K562 (cell line): ENCODE results near the gene BRME1. TPM values are rescaled to one million over a fixed set of nuclear protein-coding genes. Genes with fewer than 3 reads are reported as not detected.

Experiments used
- DDX20 ChIP-seq: fragments of 450-650 bp; IDR thresholded peaks from 2 replicates; pipeline ENCODE4 v1.6.1; 2016; ENCODE audit warnings: missing genetic modification characterization, low read depth, mild to moderate bottlenecking, missing compliant biosample characterization, moderate library complexity
- KLF16 ChIP-seq: IDR thresholded peaks from 2 replicates; pipeline ENCODE4 v1.6.1; 2016; ENCODE audit warnings: antibody characterized with exemption
- SIX5 ChIP-seq, 2 experiments: IDR thresholded peaks; 2 replicates each; pipeline ENCODE4 v1.6.1; 2011; ENCODE audit warnings: low read length in 2 of 2, borderline replicate concordance in 1 of 2, low read depth in 1 of 2, mild to moderate bottlenecking in 1 of 2, moderate library complexity in 1 of 2; ENCODE audit not compliant: insufficient read depth in 1 of 2
- SRF ChIP-seq, 2 experiments: fragments of 250-450, 450-650 bp in 1 of 2; sonication (Bioruptor Pico) in 1 of 2; sonication (generic) in 1 of 2; formaldehyde crosslinking; IDR thresholded peaks; 2 replicates each; pipeline versions ENCODE4 v1.5.0 to v1.5.1; 2020 to 2022; ENCODE audit warnings: mild to moderate bottlenecking in 1 of 2, missing genetic modification reagents in 1 of 2
- ZNF445 ChIP-seq: fragments of 250-450 bp; sonication (Bioruptor Pico); IDR thresholded peaks from 2 replicates; pipeline ENCODE4 v1.4.0; 2020; ENCODE audit warnings: low read depth, mild to moderate bottlenecking, moderate library complexity
- polyA plus RNA-seq, 8 experiments: library from polyadenylated mRNA; depleted of rRNA in 4 of 8; stranded (reverse) in 5 of 8; unstranded in 3 of 8; fragments of >200 nt; fragmentation: Nextera tagmentation in 2 of 8; fragmentation: Illumina TruSeq in 1 of 8; extraction: Ambion mirVana in 2 of 8; extraction: Trizol in 1 of 8; gene quantifications; 2 replicates each; pipeline versions ENCODE4 v1.2.1 to v1.2.3, GENCODE V29; 2011 to 2014; ENCODE audit warnings: inconsistent platforms in 1 of 8, missing spikeins in 1 of 8
- total RNA-seq, 7 experiments: library from RNA; depleted of rRNA in 6 of 7; stranded (reverse); fragments of >200 nt in 6 of 7; fragmentation: Illumina TruSeq in 2 of 7; extraction: Trizol in 2 of 7; gene quantifications; 2 replicates each; pipeline versions ENCODE4 v1.2.1 to v1.2.3, GENCODE V29; 2011 to 2021; ENCODE audit warnings: low replicate concordance in 1 of 7
- TF ChIP-seq, protein P1 (sequence below): fragments of 250-450 bp; sonication (Bioruptor Pico); IDR thresholded peaks from 2 replicates; pipeline ENCODE4 v1.5.0; 2020; ENCODE audit warnings: mild to moderate bottlenecking
- TF ChIP-seq, protein P2 (sequence below): fragments of 450-650 bp; IDR thresholded peaks from 2 replicates; pipeline ENCODE4 v1.6.1; 2017; ENCODE audit warnings: mild to moderate bottlenecking, moderate library complexity
- TF ChIP-seq, protein P3 (sequence below), 3 experiments: IDR thresholded peaks in 2 of 3; conservative IDR thresholded peaks in 1 of 3; 2 replicates each; pipeline ENCODE4 v1.5.1; 2011 to 2012; ENCODE audit warnings: low read length in 3 of 3, mild to moderate bottlenecking in 3 of 3, control low read depth in 2 of 3, improper control_type of control experiment in 1 of 3, inconsistent platforms in 1 of 3, low read depth in 1 of 3, mixed read lengths in 1 of 3, moderate library complexity in 1 of 3; ENCODE audit not compliant: insufficient read depth in 2 of 3
- TF ChIP-seq, protein P4 (sequence below): fragments of 450-650 bp; IDR thresholded peaks from 2 replicates; pipeline ENCODE4 v1.6.1; 2016; ENCODE audit warnings: mild to moderate bottlenecking, moderate library complexity

Gene BRME1
- total and polyA plus RNA-seq, 9 of the 15 experiments (the other 6 are each of a cell fraction or from before 2014, with no cell fraction given): 0.75 to 6.1 (median 3.6) TPM

DNA sequence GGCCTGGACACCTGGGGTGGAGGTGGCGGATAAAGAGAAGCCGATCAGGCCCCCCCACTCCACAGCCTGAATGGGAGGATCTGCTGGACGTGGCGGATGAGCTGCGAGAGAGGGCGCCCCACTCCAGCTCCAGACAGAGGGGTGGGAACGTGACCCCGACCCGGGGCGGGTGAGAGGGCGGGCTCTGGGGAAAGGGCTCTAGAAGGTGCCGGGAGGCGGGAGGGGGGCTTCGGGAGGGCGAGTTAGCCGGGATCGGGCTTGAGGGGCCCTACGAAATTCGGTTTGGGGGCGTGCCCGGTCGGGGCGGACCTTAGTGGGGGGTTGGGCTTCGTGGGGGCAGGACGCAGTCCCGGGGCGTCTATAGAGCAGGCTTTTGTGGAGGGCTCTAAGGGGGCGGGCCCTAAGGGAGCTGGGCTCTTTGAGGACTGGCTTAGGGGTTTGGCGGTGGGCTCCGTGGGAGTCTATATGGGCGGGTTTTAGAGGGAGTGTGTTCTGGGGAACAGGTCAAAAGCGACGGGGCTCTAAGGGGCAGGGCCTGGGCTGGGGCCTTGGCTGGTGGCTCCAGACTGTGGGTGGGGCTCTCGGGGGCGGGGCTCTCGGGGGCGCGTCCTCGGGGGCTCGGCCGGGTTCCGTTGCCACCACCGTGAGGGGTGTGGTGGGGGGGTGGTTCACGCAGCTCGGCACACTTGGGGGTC, 33.1 kb downstream of the BRME1 start (continued):
- TF ChIP-seq DDX20 (tag) (no peak), SIX5 (IDR thresholded peaks at IDR 0.05; ENCODE audit: borderline replicate concordance in 1 of 2, insufficient read depth in 1 of 2, low read depth in 1 of 2, low read length in 2 of 2) (no peak), SRF (CRISPR knock-in tag; IDR thresholded peaks at IDR 0.05) (no peak), KLF16 (no peak), ZNF445 (no peak)
- TF ChIP-seq, protein P1, sequence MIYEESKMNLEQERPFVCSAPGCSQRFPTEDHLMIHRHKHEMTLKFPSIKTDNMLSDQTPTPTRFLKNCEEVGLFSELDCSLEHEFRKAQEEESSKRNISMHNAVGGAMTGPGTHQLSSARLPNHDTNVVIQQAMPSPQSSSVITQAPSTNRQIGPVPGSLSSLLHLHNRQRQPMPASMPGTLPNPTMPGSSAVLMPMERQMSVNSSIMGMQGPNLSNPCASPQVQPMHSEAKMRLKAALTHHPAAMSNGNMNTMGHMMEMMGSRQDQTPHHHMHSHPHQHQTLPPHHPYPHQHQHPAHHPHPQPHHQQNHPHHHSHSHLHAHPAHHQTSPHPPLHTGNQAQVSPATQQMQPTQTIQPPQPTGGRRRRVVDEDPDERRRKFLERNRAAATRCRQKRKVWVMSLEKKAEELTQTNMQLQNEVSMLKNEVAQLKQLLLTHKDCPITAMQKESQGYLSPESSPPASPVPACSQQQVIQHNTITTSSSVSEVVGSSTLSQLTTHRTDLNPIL (CRISPR knock-in tag): no peak
- TF ChIP-seq, protein P2, sequence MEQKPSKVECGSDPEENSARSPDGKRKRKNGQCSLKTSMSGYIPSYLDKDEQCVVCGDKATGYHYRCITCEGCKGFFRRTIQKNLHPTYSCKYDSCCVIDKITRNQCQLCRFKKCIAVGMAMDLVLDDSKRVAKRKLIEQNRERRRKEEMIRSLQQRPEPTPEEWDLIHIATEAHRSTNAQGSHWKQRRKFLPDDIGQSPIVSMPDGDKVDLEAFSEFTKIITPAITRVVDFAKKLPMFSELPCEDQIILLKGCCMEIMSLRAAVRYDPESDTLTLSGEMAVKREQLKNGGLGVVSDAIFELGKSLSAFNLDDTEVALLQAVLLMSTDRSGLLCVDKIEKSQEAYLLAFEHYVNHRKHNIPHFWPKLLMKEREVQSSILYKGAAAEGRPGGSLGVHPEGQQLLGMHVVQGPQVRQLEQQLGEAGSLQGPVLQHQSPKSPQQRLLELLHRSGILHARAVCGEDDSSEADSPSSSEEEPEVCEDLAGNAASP: no peak
- TF ChIP-seq, protein P3, sequence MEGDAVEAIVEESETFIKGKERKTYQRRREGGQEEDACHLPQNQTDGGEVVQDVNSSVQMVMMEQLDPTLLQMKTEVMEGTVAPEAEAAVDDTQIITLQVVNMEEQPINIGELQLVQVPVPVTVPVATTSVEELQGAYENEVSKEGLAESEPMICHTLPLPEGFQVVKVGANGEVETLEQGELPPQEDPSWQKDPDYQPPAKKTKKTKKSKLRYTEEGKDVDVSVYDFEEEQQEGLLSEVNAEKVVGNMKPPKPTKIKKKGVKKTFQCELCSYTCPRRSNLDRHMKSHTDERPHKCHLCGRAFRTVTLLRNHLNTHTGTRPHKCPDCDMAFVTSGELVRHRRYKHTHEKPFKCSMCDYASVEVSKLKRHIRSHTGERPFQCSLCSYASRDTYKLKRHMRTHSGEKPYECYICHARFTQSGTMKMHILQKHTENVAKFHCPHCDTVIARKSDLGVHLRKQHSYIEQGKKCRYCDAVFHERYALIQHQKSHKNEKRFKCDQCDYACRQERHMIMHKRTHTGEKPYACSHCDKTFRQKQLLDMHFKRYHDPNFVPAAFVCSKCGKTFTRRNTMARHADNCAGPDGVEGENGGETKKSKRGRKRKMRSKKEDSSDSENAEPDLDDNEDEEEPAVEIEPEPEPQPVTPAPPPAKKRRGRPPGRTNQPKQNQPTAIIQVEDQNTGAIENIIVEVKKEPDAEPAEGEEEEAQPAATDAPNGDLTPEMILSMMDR (IDR thresholded peaks at IDR 0.05 in 2 of 3, conservative IDR thresholded peaks at IDR 0.05 in 1 of 3; ENCODE audit: insufficient read depth in 2 of 3, low read depth in 1 of 3, low read length in 3 of 3): peak; percentile 60 to 67 (median 64)
- TF ChIP-seq, protein P4, sequence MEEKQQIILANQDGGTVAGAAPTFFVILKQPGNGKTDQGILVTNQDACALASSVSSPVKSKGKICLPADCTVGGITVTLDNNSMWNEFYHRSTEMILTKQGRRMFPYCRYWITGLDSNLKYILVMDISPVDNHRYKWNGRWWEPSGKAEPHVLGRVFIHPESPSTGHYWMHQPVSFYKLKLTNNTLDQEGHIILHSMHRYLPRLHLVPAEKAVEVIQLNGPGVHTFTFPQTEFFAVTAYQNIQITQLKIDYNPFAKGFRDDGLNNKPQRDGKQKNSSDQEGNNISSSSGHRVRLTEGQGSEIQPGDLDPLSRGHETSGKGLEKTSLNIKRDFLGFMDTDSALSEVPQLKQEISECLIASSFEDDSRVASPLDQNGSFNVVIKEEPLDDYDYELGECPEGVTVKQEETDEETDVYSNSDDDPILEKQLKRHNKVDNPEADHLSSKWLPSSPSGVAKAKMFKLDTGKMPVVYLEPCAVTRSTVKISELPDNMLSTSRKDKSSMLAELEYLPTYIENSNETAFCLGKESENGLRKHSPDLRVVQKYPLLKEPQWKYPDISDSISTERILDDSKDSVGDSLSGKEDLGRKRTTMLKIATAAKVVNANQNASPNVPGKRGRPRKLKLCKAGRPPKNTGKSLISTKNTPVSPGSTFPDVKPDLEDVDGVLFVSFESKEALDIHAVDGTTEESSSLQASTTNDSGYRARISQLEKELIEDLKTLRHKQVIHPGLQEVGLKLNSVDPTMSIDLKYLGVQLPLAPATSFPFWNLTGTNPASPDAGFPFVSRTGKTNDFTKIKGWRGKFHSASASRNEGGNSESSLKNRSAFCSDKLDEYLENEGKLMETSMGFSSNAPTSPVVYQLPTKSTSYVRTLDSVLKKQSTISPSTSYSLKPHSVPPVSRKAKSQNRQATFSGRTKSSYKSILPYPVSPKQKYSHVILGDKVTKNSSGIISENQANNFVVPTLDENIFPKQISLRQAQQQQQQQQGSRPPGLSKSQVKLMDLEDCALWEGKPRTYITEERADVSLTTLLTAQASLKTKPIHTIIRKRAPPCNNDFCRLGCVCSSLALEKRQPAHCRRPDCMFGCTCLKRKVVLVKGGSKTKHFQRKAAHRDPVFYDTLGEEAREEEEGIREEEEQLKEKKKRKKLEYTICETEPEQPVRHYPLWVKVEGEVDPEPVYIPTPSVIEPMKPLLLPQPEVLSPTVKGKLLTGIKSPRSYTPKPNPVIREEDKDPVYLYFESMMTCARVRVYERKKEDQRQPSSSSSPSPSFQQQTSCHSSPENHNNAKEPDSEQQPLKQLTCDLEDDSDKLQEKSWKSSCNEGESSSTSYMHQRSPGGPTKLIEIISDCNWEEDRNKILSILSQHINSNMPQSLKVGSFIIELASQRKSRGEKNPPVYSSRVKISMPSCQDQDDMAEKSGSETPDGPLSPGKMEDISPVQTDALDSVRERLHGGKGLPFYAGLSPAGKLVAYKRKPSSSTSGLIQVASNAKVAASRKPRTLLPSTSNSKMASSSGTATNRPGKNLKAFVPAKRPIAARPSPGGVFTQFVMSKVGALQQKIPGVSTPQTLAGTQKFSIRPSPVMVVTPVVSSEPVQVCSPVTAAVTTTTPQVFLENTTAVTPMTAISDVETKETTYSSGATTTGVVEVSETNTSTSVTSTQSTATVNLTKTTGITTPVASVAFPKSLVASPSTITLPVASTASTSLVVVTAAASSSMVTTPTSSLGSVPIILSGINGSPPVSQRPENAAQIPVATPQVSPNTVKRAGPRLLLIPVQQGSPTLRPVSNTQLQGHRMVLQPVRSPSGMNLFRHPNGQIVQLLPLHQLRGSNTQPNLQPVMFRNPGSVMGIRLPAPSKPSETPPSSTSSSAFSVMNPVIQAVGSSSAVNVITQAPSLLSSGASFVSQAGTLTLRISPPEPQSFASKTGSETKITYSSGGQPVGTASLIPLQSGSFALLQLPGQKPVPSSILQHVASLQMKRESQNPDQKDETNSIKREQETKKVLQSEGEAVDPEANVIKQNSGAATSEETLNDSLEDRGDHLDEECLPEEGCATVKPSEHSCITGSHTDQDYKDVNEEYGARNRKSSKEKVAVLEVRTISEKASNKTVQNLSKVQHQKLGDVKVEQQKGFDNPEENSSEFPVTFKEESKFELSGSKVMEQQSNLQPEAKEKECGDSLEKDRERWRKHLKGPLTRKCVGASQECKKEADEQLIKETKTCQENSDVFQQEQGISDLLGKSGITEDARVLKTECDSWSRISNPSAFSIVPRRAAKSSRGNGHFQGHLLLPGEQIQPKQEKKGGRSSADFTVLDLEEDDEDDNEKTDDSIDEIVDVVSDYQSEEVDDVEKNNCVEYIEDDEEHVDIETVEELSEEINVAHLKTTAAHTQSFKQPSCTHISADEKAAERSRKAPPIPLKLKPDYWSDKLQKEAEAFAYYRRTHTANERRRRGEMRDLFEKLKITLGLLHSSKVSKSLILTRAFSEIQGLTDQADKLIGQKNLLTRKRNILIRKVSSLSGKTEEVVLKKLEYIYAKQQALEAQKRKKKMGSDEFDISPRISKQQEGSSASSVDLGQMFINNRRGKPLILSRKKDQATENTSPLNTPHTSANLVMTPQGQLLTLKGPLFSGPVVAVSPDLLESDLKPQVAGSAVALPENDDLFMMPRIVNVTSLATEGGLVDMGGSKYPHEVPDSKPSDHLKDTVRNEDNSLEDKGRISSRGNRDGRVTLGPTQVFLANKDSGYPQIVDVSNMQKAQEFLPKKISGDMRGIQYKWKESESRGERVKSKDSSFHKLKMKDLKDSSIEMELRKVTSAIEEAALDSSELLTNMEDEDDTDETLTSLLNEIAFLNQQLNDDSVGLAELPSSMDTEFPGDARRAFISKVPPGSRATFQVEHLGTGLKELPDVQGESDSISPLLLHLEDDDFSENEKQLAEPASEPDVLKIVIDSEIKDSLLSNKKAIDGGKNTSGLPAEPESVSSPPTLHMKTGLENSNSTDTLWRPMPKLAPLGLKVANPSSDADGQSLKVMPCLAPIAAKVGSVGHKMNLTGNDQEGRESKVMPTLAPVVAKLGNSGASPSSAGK: no peak; the same call in 1 of the 2 replicates
